IMR-90 (cell line): ENCODE measurements around the gene PTPN4. TPM values are rescaled to one million over a fixed set of nuclear protein-coding genes. Genes with fewer than 3 reads are reported as not detected.

Source experiments
- ATAC-seq: fragments of 200-7000 bp; cut with Tn5 transposase; 2 replicates; pipeline ENCODE4 v1.9.1; 2020; ENCODE audit warnings: low read depth, mild to moderate bottlenecking, moderate library complexity
- BruUV-seq: library from RNA; stranded (reverse); fragments of 400-500 nt; replicated peaks from 2 replicates; lab custom pipeline; 2021; lab: Mats Ljungman, UMichigan
- CTCF ChIA-PET: fragments of 300-600 bp; formaldehyde crosslinking; extraction: SDS; loops from one replicate; lab custom pipeline; 2021; ENCODE audit warnings: antibody characterized with exemption; lab: Yijun Ruan, JAX
- POLR2A ChIA-PET: fragments of 300-600 bp; sonication (Branson Sonifier 250); formaldehyde crosslinking; loops from one replicate; lab custom pipeline; 2022; ENCODE audit warnings: antibody characterized with exemption; ENCODE audit not compliant: unreplicated experiment; lab: Charles Lee
- DNase-seq: peaks from one replicate; pipeline ENCODE4 v3.0.0; 2013
- H2AFZ ChIP-seq: replicated peaks from 2 replicates; pipeline ENCODE3; 2013; ENCODE audit warnings: low read length, mild to moderate bottlenecking; ENCODE audit not compliant: poor library complexity
- H2AK5ac ChIP-seq: 2 replicates; pipeline ENCODE4 v1.6.1; 2013; ENCODE audit warnings: low read depth, low read length, inconsistent platforms
- H2AK9ac ChIP-seq: replicated peaks from 2 replicates; pipeline ENCODE3; 2013; ENCODE audit warnings: mild to moderate bottlenecking, low read depth, low read length, moderate library complexity; ENCODE audit not compliant: poor library complexity
- H2BK120ac ChIP-seq: 2 replicates; pipeline ENCODE4 v1.6.1; 2013; ENCODE audit warnings: low read depth, low read length, inconsistent platforms
- H2BK15ac ChIP-seq: 3 replicates; pipeline ENCODE4 v1.6.1; 2013; ENCODE audit warnings: low read depth, low read length, inconsistent platforms
- H2BK20ac ChIP-seq: 2 replicates; pipeline ENCODE4 v1.6.1; 2013; ENCODE audit warnings: low read depth, mild to moderate bottlenecking, inconsistent platforms, low read length, moderate library complexity
- H2BK5ac ChIP-seq: 2 replicates; pipeline ENCODE4 v1.6.1; 2013; ENCODE audit warnings: mild to moderate bottlenecking, low read depth, low read length, inconsistent platforms; ENCODE audit not compliant: poor library complexity, severe bottlenecking
- H3K14ac ChIP-seq: replicated peaks from 2 replicates; pipeline ENCODE4 v1.6.1; 2013; ENCODE audit warnings: low read depth, low read length, inconsistent platforms
- H3K18ac ChIP-seq: 2 replicates; pipeline ENCODE4 v1.6.1; 2013; ENCODE audit warnings: low read depth, low read length, control low read depth
- H3K23ac ChIP-seq: 2 replicates; pipeline ENCODE4 v1.6.1; 2013; ENCODE audit warnings: low read depth, low read length, inconsistent platforms
- H3K27ac ChIP-seq: 2 replicates; pipeline ENCODE4 v1.5.1; 2013; ENCODE audit warnings: mild to moderate bottlenecking, control low read depth, low read length; ENCODE audit not compliant: insufficient read depth
- H3K27me3 ChIP-seq: 2 replicates; pipeline ENCODE4 v1.6.1; 2013; ENCODE audit warnings: low read length; ENCODE audit not compliant: control insufficient read depth, insufficient read depth
- H3K36me3 ChIP-seq: 2 replicates; pipeline ENCODE4 v1.6.1; 2013; ENCODE audit warnings: low read length, mixed read lengths; ENCODE audit not compliant: control insufficient read depth, insufficient read depth
- H3K4ac ChIP-seq: 2 replicates; pipeline ENCODE4 v1.6.1; 2013; ENCODE audit warnings: low read depth, low read length, inconsistent platforms
- H3K4me1 ChIP-seq: 2 replicates; pipeline ENCODE4 v1.6.1; 2013; ENCODE audit warnings: low read length, mixed read lengths; ENCODE audit not compliant: control insufficient read depth, insufficient read depth
- H3K4me2 ChIP-seq: 2 replicates; pipeline ENCODE4 v1.6.1; 2013; ENCODE audit warnings: low read depth, mild to moderate bottlenecking, control low read depth, low read length, moderate library complexity
- H3K4me3 ChIP-seq: 2 replicates; pipeline ENCODE4 v1.5.1; 2013; ENCODE audit warnings: low read depth, mild to moderate bottlenecking, control low read depth, low read length, moderate library complexity; ENCODE audit not compliant: insufficient read depth
- H3K56ac ChIP-seq: 2 replicates; pipeline ENCODE4 v1.6.1; 2013; ENCODE audit warnings: low read length, inconsistent platforms; ENCODE audit not compliant: insufficient read depth; ENCODE audit errors: extremely low read depth
- H3K79me1 ChIP-seq, 2 experiments: 2 replicates each; pipeline ENCODE4 v1.6.1; 2013; ENCODE audit warnings: low read length in 2 of 2, inconsistent platforms in 1 of 2, low read depth in 1 of 2
- H3K9ac ChIP-seq: 2 replicates; pipeline ENCODE4 v1.6.1; 2013; ENCODE audit warnings: low read depth, low read length, control low read depth
- H3K9me1 ChIP-seq: 2 replicates; pipeline ENCODE4 v1.6.1; 2013; ENCODE audit warnings: low read length, inconsistent platforms; ENCODE audit not compliant: insufficient read depth
- H3K9me3 ChIP-seq: 2 replicates; pipeline ENCODE4 v1.6.1; 2013; ENCODE audit warnings: low read length; ENCODE audit not compliant: control insufficient read depth, insufficient read depth
- H4K20me1 ChIP-seq: 2 replicates; pipeline ENCODE4 v1.6.1; 2013; ENCODE audit warnings: low read length, inconsistent platforms; ENCODE audit not compliant: insufficient read depth
- H4K5ac ChIP-seq: 2 replicates; pipeline ENCODE4 v1.6.1; 2013; ENCODE audit warnings: mild to moderate bottlenecking, low read depth, low read length, control low read depth
- H4K8ac ChIP-seq, 2 experiments: 2 replicates each; pipeline ENCODE4 v1.6.1; 2013; ENCODE audit warnings: low read depth in 2 of 2, low read length in 2 of 2, control low read depth in 1 of 2, inconsistent platforms in 1 of 2
- H4K91ac ChIP-seq: 2 replicates; pipeline ENCODE4 v1.6.1; 2013; ENCODE audit warnings: low read depth, low read length, inconsistent platforms; ENCODE audit not compliant: insufficient read depth
- BHLHE40 ChIP-seq: fragments of 150-350 bp; IDR thresholded peaks from 2 replicates; pipeline ENCODE4 v1.6.1; 2016; ENCODE audit warnings: mild to moderate bottlenecking, low read depth, low read length
- CEBPB ChIP-seq: IDR thresholded peaks from 2 replicates; pipeline ENCODE4 v1.6.1; 2012; ENCODE audit warnings: low read depth, low read length, improper control_type of control experiment
- CHD1 ChIP-seq: IDR thresholded peaks from 2 replicates; pipeline ENCODE4 v1.6.1; 2012; ENCODE audit warnings: low read depth, low read length, improper control_type of control experiment
- CTCF ChIP-seq: conservative IDR thresholded peaks from 2 replicates; pipeline ENCODE4 v1.5.1; 2012; ENCODE audit warnings: mild to moderate bottlenecking, low read depth, low read length, improper control_type of control experiment
- ELK1 ChIP-seq: fragments of 150-350 bp; IDR thresholded peaks from 2 replicates; pipeline ENCODE4 v1.6.1; 2016; ENCODE audit warnings: low read depth, mild to moderate bottlenecking, low read length, moderate library complexity, borderline replicate concordance
- FOS ChIP-seq: fragments of 150-350 bp; IDR thresholded peaks from 2 replicates; pipeline ENCODE4 v1.6.1; 2016; ENCODE audit warnings: low read depth, low read length
- MAFK ChIP-seq: IDR thresholded peaks from 2 replicates; pipeline ENCODE4 v1.6.1; 2012; ENCODE audit warnings: low read depth, low read length, improper control_type of control experiment
- MAZ ChIP-seq: IDR thresholded peaks from 2 replicates; pipeline ENCODE4 v1.6.1; 2012; ENCODE audit warnings: low read depth, mild to moderate bottlenecking, low read length, improper control_type of control experiment, moderate library complexity, borderline replicate concordance
- NFE2L2 ChIP-seq: fragments of 150-350 bp; IDR thresholded peaks from 2 replicates; pipeline ENCODE4 v1.6.1; 2016; ENCODE audit warnings: low read depth, mild to moderate bottlenecking, low read length
- POLR2A ChIP-seq: IDR thresholded peaks from 2 replicates; pipeline ENCODE4 v1.6.1; 2012; ENCODE audit warnings: mild to moderate bottlenecking, low read depth, low read length
- RCOR1 ChIP-seq: IDR thresholded peaks from 2 replicates; pipeline ENCODE4 v1.6.1; 2012; ENCODE audit warnings: mild to moderate bottlenecking, low read length, improper control_type of control experiment; ENCODE audit not compliant: insufficient replicate concordance
- RFX5 ChIP-seq: IDR thresholded peaks from 2 replicates; pipeline ENCODE4 v1.8.0; 2012; ENCODE audit warnings: low read depth, mild to moderate bottlenecking, low read length, moderate library complexity
- SMC3 ChIP-seq: fragments of 150-350 bp; IDR thresholded peaks from 2 replicates; pipeline ENCODE4 v1.6.1; 2016; ENCODE audit warnings: low read depth, mild to moderate bottlenecking, antibody characterized with exemption, low read length, moderate library complexity
- WGBS, 2 experiments: methylation state at CpG; one replicate each; pipeline versions ENCODE4 v1.1.5 to v1.1.7; 2013; ENCODE audit warnings: missing lambda C conversion rate in 2 of 2; ENCODE audit not compliant: insufficient read length in 1 of 2; ENCODE audit errors: extremely low coverage in 2 of 2; 5-methylcytosine and 5-hydroxymethylcytosine counted together
- dilution Hi-C: fragments of 300-500 bp; cut with HindIII; formaldehyde crosslinking; loops from one replicate; pipeline ENCODE4 v1.14.3; 2018; ENCODE audit warnings: low sequenced_read_pairs; ENCODE audit not compliant: unreplicated experiment
- in situ Hi-C: fragments of 300-500 bp; cut with MboI; formaldehyde crosslinking; loops from 3 replicates; pipeline ENCODE4 v1.14.3; 2019; ENCODE audit warnings: low sequenced_read_pairs, inconsistent platforms, mixed read lengths
- intact Hi-C: fragments of 100-400 bp; cut with micrococcal nuclease; formaldehyde crosslinking; loops from 2 replicates; pipeline ENCODE4 v1.10.0; 2022
- polyA plus RNA-seq, 3 experiments: library from polyadenylated mRNA; depleted of rRNA; stranded (reverse); fragments of >200 nt; gene quantifications; 2 replicates each; pipeline ENCODE4 v1.2.3, GENCODE V29; 2012; ENCODE audit warnings: low replicate concordance in 1 of 3
- total RNA-seq: library from RNA; depleted of rRNA; stranded (reverse); fragments of >200 nt; gene quantifications from 2 replicates; pipeline ENCODE4 v1.2.3, GENCODE V29; 2012

PTPN4 gene
- total and polyA plus RNA-seq, 2 of the 4 experiments (the other 2 are of a cell fraction), result 2.9 to 19.2 TPM

GRCh38 chr2:119711352-119711751 is 48.4 kb upstream of the PTPN4 start:
- 0 out of 2 replicates have a peak, but pooled peaks cover 3% of the 10 kb centered on the region for H3K9me1 ChIP-seq
- H4K20me1 ChIP-seq, result no peaks in the 10 kb centered on the region
- no peak overlapping the region for H3K27ac ChIP-seq
- peaks cover 31% of the 10 kb centered on the region for H3K27me3 ChIP-seq
- H4K8ac ChIP-seq, result no peak overlapping the region
- BruUV-seq, result no TSS peak
- intact Hi-C loops (no loop called here), in situ Hi-C loops (no loop called here), dilution Hi-C loops (no loop called here)
- 0 out of 2 replicates have a peak, but pooled peaks cover 3% of the 10 kb centered on the region for H3K4me1 ChIP-seq
- no peak overlapping the region for H2AK5ac ChIP-seq
- ChIA-PET CTCF (no interaction called here), POLR2A (no interaction called here)
- H3K79me1 ChIP-seq, result no peaks in the 10 kb centered on the region
- no peaks in the 10 kb centered on the region for H3K36me3 ChIP-seq
- H3K9ac ChIP-seq, result no peak overlapping the region
- no peak overlapping the region for H3K23ac ChIP-seq
- H3K18ac ChIP-seq, result no peak overlapping the region
- WGBS, 2 experiments, result 92% methylated on average over 5 of the region's 9 CpGs; no CpG with 5 or more reads in 1 of the 2 experiments
- no peak for DNase-seq
- no peak overlapping the region for H2AK9ac ChIP-seq
- H4K5ac ChIP-seq, result no peak overlapping the region
- no peaks in the 10 kb centered on the region for H3K9me3 ChIP-seq
- ATAC-seq, result no peak
- H2AFZ ChIP-seq, result no peak overlapping the region
- H2BK20ac ChIP-seq, result no peak overlapping the region
- no peak overlapping the region for H3K14ac ChIP-seq
- no peak overlapping the region for H3K4me3 ChIP-seq
- H2BK5ac ChIP-seq, result no peak overlapping the region
- H3K56ac ChIP-seq, result no peak overlapping the region
- H2BK120ac ChIP-seq, result no peak overlapping the region
- TF ChIP-seq SMC3, result no peak
- no peak for TF ChIP-seq MAFK
- no peak for TF ChIP-seq POLR2A
- TF ChIP-seq RCOR1, result no peak
- no peak for TF ChIP-seq FOS
- TF ChIP-seq CHD1, result no peak
- no peak for TF ChIP-seq BHLHE40
- no peak for TF ChIP-seq CEBPB
- no peak for TF ChIP-seq RFX5
- no peak for TF ChIP-seq NFE2L2
- no peak for TF ChIP-seq MAZ
- no peak for TF ChIP-seq ELK1
- TF ChIP-seq CTCF, result no peak
- no peak overlapping the region for H4K91ac ChIP-seq
- no peak overlapping the region for H3K4me2 ChIP-seq
- no peak overlapping the region for H3K4ac ChIP-seq
- H2BK15ac ChIP-seq, result no peak overlapping the region
